Islet of Langerhans (tissue), 1 donor: Measurements from ENCODE around the gene TINAGL1.

Experiments used
- FAIRE-seq: peaks from one replicate; lab custom pipeline; 2011; peaks lifted over from hg19 to GRCh38; lab: Jason Lieb, UNC

TINAGL1 gene, protein sequence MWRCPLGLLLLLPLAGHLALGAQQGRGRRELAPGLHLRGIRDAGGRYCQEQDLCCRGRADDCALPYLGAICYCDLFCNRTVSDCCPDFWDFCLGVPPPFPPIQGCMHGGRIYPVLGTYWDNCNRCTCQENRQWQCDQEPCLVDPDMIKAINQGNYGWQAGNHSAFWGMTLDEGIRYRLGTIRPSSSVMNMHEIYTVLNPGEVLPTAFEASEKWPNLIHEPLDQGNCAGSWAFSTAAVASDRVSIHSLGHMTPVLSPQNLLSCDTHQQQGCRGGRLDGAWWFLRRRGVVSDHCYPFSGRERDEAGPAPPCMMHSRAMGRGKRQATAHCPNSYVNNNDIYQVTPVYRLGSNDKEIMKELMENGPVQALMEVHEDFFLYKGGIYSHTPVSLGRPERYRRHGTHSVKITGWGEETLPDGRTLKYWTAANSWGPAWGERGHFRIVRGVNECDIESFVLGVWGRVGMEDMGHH

DNA sequence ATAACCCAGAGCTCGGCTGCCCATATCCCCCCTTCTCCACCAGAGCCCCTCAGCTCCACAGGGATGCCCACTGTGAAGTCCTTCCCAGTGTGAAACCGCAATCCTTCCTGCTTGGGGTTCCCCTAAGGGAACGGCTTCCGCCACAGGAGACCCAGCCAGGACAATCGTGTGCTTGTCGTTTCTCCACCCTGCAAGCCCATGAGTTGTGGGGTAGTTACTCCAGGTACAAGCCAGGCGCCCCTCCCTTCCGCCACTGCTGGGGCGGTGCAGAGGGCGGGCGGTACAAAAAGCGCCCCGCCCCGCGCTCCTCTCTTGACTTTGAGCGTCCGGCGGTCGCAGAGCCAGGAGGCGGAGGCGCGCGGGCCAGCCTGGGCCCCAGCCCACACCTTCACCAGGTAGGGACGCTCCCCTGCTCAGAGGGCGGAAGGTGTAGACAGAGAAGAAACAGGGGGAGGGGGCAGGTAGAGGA is at the start of gene TINAGL1:
TINAGL1 (plus strand) TSS at position 315 of the 469 bp plus-strand sequence. CDS start 634 bp downstream, outside the sequence.
- no peak for FAIRE-seq

DNA sequence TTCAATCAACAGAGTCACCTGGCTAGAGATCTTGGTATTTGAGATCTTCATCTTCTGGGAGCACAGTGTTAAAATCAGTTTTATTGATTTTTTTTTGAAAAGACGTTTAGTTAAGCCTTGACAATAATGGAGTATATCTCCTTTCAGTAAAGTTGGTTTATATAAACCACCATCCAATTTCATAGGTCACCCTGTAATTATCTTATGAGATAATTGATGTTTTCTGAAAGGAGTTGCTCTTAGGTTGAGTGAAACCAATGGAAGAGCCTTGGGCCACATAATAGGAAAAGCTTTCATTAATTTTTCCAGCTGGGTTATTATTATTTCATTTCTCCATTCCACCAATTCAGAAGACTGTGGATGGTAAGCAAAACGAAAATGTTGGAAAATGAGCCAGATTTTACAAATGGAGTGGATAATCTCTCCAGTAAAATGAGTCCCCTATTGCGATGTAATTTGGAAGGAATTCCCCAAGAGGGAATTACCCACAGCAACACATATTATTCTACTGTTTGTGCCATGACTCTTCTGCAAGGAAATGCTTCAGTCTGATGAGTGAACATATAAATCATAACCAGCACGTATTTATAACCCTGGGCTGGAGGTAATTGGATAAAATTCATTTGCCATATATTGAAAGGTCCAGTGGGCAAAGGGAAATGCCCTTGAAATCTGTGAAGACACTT is 46.2 kb upstream of the TINAGL1 start:
- FAIRE-seq: no peak

DNA sequence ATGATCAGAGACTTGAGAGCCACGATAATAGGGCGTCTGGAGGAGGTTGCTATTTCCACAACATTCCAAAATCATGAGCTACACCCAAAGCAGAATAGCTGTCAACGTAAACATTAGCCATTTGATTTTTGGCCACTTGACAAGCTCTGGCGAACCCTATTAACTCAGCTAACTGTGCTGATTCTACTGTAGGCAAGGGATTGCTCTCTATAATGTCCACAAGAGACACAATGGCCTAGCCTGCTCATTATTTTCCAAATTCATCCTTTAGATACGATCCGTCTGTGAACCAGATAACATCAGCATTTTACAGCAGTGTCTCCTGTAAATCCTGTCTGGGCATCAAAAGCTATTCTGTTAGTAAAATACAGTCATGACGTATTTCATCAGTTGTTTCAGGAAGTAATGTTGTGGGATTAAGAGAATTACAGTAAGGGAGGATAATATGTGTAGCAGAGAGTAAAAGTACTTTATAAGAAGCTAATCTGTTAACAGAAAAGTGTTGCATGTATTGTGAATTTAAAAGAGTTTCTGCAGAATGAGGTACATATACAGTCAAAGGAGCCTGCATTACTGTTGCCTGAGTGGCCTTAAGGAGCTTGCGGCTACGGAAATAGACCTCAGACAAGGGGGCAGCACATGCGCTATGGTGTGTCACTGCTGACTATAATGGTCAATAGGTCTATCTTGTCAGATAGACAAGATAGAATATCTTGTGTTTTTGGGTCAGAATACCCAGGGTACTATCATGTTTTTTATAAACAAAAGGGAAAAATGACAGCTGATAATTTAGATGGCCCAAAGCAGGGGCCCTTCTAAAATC is 44.9 kb upstream of the TINAGL1 start:
- no peak for FAIRE-seq

DNA sequence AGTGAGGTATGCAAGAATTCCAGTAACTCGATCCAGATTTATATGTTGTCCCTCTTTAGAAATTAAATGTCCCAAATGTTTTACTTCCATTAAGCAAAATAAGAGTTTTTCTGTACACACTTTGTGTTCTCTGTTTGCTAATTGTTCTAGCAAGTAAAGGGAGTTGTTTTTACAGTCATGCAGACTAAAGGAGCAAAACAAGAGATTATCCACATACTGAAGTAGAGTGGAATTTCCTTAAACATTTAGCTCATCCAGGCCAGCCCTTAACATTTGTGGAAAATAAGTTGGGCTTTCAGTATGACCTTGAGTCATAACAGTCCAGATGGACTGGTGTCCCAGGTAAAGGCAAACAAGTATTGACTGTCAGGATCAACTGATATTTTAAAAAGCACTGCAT is 44.1 kb upstream of the TINAGL1 start:
- no peak for FAIRE-seq

DNA sequence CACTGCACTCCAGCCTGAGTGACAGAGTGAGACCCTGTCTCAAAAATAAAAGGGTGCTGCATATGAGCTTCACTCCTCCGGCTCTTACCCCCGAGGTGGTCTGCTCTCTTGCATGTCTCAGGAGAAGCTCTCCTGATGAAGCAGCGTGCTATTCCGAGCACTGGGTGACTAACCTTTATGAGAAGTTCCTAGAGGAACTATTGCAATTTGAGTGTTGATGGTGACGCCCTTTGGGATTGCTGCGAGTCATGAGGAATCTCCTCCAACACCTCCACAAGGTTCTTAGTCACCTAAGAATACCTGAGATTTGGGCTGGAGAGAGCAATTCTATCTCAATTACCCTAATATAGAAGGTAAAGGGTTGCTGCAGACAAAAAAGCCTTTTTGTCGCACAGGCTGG is 40.8 kb upstream of the TINAGL1 start:
- FAIRE-seq: no peak

DNA sequence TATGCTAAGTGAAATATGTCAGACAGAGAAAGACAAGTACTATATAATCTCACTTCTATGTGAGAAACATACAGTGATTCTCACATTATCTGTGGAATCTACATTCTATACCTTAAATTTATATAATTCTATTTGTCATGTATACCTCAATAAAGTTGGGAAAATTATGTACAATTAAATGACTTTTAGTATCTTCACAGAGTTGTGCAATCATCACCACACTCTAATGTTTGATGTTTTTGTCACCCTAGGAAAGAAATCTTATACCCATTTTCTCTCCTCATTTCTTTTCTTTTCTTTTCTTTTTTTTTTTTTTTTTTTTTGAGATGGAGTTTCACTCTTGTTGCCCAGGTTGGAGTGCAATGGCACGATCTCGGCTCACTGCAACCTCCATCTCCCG is 37.0 kb upstream of the TINAGL1 start:
- FAIRE-seq: no peak

DNA sequence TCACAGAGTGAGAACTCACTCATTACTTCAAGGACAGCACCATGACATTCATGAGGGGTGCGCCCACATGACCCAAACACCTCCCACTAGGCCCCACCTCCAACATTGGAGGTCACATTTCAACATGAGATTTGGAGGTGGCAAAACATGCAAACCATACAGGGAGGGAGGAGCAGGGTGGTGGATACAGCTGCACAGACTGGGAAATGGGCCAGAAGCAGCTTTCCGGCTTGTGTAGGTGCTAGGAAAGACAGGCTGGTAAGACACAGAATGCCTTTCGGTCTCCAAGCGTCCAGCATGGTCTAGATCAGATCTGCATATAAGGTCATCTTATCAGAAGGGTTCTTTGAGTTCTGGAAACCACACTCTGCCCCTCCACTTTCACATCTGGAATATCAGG is 35.1 kb upstream of the TINAGL1 start:
- FAIRE-seq: no peak

DNA sequence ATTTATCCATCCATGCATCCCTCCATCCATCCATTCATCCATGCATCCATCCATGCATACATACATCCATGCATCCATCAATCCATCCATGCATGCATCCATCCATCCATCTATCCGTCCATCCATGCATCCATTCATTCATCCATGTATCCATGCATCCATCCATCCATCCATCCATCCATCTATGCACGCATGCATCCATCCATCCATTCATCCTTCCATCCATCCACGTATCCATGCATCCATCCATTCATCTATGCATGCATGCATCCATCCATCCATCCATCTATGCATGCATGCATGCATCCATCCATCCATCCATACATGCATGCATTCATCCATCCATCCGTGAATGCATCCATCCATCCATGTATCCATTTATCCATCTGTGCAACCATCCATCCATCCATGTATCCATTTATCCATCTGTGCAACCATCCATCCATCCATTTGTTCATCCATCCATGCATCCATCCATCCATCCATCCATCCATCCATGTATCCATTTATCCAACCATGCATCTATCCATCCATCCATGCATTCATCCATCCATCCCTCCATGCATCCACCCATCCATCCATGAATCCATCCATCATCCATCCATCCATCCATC is 30.3 kb upstream of the TINAGL1 start:
- FAIRE-seq: no peak

DNA sequence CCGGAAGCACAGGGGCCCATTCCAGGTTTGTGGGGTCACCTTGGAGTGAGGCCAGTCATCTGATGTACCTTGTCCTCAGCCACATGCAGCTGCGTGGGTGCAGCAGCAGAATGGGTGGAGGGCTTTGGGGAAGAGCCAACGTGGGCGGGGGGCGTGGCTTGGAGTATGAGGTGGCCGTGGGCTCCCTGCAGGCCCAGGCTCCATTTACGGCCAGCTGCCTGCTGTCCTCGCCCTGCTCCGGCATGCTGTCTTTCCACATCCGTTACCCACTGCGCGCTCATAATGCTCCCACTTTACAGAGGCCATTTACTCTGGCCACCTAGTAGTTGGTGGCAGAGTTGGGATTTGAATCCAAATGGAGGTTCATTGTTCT is 27.8 kb upstream of the TINAGL1 start:
- FAIRE-seq: no peak

DNA sequence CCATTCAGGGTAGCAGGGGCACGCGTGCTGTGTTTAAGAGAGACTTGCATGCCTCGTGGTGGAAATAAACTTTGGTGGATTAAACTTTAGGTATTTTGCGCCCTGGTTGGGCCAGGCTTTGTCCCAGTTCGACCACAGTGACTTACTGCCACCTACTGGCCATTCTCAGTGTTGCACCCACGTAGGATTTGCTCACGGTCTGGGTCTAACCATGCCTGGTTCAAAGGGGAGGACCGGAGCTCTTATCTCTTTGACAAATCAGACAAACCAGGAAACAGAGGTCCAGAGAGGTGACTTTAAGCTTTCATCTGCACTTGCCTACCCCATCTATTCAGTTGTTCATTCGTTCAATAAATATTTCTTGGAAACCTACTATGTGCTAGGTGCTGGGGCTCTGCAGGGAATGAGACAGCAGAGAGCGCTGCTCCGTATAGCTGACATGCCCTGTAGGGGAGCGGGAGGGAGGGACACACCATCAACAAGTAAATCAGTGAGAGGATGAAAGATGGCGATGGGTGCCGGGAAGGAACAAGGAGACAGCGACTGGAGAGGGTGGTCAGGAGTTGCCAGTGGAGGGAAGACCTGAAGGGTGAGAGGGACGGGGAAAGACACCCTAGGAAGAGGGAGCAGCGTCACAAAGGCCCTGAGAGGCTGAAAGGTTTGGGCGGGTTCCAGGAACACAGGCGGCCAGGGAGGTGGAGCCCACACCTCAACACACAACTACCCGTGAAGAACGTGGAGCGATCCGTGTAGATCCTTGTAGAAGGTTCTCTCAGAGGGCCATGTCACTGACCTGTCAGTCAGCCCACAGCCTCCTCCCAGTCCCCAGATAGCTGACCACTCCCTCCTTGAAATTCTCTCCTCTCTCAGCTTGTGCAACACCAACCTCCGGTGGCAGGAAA is 27.2 kb upstream of the TINAGL1 start:
- FAIRE-seq: peak; percentile 79

DNA sequence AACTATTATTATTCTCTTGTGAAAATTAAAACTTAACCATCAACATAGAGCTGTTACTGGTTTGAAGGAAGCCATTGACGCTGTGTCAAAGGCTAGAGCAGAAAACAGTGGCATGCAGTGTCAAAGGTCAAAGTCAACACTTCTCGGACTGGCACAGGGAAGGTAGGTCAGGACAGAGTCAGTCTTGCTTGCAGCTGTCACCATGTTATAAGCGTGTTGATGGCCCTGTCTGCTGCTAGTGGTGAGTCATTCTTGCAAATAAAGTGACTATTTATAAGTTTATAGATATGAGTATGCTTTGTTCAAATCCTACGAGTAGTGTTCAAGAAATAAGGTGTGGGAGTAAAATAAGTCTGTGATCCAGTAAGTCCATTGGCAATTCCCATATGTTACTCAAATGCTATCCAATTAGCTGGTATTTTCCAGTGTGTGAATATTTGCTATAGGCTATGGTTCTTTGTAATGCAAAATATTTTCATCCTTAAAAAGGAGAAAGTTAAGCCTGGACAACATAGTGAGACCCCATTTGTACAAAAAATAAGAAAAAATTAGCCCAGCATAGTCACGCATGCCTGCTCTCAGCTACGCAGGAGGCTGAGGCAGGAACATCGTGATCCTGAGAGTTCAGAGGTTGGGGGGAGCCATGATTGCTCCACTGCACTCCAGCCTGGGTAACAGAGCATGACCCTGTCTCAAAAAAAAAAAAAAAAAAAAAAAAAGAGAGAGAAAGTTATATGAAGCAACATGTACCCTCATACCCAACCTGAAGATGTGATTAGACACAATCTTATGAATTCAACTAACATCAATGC is 26.3 kb upstream of the TINAGL1 start:
- no peak for FAIRE-seq

DNA sequence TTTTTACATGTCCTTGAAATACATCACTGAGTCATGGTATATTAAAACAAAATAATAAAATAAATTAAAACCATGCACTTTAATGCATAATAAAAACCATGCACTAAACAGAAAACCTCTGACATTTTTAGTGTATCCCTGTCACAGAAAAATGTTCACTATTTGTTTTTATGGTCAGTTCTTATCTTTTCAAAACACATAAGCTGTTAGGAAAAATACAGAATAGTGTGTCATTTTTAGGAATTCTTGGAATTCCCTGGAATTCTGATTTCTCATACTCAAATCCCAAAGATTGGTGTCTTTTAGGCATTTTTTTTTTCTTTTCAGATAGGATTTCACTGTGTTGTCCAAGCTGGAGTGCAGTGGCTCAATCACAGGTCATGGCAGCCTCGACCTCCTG is 25.1 kb upstream of the TINAGL1 start:
- FAIRE-seq: no peak

DNA sequence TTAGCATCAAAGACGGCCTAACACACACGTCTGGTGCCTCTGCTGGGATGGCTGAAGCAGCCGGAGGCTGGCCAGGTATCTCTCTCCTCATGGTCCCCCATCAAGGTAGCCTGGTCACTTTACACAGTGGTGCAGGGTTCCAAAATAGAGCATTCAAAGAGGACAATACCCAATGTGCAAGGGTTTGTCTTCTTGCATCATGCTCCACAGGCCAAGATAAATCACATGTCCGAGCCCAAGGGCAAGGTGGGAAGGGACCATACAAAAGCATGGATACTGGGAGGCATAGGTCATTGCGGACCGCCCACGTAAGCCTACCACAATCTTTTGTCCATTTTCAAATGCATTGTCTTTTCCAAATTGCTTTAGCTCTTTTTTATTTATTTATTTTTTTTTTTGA is 23.8 kb upstream of the TINAGL1 start:
- no peak for FAIRE-seq

DNA sequence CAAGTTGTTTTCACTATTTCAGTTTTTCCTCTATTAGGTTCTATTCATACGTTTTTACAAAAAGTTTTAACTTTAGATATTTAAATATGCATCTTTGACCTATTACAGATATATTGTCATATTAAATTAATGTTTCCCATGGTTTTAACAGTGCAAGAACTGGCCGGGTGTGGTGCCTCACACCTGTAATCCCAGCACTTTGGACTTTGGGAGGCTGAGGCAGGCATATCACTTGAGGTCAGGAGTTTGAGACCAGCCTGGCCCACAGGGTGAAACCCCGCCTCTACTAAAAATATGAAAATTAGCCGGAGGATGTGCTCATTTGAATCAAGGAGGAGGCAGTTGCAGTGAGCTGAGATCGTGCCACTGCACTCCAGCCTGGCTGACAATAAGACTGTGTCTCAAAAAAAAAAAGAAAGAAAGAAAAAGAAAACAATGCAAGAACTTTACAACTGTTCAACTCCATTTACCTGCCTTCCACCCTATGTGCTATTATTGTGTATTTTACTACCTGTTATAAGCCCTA is 19.8 kb upstream of the TINAGL1 start:
- FAIRE-seq: no peak

DNA sequence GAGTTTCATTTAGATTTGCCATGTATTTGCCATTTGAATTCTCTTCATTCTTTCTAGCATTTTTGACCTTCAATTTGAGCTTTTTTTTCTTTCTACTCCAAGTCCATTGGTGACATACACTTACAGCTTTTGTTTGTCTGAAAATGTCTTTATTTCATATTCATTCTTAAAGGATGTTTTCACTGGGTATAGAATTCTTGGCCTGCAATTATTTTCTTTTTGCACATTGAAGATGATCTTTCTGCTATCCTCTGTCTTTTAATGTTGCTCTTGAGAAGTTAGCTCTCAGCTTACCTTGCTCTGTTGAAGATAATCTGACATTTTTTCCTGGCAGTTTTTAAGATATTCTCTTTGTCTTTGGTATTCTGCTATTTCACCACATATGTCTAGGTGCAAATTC is 16.6 kb upstream of the TINAGL1 start:
- no peak for FAIRE-seq

DNA sequence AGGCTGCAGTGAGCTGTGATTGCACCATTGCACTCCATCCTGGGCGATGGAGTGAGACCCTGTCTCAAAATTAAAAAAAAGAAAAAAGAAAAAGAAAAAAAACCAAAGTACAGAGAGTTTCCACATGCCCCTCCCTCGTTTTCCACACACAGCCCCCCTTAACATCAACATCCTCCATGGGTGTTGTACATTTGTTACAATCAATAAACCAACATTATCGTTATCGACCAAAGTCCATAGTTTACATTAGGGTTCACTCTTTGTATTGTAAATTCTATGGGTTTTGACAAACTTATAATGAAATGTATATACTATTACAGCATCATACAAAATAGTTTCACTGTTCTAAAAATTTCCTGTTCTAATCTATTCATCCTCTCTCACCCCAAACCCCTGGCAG is 15.9 kb upstream of the TINAGL1 start:
- FAIRE-seq: no peak

DNA sequence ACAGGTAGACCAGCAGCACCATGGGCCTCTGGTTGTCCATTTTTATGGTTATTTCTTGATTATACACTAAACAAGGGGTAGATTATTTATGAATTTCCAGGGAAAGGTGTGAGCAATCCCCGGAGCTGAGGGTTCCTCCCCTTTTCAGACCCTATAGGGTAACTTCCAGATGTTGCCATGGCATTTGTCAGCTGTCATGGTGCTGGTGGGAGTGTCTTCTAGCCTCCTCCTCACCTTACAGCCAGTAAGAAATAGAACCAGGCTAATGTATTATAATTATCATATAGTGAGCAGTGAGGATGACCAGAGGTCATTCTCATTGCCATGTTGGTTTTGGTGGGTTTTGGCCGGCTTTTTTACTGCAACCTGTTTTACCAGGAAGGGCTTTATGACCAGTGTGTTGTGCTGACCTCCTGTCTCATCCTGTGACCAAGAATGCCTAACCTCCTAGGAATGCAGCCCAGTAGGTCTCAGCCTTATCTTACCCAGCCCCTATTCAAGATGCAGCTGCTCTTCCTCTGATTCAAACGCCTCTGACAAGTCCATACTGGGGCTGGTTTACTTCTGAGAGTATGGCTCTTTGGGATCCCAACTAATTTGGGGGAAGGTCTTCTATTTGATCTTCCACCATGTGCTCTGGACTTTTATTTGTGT is 13.5 kb upstream of the TINAGL1 start:
- no peak for FAIRE-seq

DNA sequence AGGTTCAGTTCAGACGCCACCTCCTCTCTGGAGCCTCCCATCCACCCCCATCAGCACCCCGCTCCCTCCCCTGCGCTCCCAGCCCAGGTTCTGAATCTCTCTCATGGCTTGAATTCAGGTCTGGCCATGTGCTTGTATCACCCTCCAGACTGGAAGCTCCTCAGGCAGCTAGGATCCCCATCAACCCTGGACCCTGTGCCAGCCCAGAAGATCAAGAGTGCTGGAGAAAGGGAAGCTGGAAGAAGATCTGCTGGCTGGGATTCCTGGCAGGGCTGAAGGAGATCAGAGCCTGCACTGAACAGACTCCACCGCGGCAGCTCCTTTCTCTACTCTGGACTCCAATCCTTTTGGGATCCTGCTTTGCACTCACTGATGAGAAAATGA is 11.7 kb upstream of the TINAGL1 start:
- FAIRE-seq: no peak

DNA sequence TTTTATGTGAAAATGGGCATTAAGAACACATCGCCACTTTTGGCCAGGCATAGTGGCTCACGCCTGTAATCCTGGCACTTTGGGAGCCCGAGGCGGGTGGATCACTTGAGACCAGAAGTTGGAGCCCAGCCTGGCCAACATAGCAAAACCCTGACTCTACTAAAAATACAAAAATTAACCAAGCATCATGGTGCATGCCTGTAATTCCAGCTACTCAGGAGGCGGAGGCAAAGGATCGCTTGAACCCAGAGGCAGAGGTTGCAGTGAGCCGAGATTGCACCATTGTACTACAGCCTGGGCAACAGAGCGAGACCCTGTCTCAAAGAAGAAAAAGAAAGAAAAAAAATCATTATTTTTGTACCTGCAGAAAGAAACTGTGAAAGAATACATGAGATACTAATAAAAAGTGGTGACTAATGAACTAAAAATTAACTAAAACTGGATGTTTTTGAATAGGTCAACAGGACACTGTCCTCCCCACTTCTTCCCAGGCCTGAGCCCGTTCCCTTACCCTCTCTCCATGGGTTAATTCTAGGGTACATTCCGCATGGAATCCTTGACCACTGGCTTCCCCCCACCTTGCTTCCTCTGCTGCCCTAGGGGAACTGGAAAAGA is 8.3 kb upstream of the TINAGL1 start:
- FAIRE-seq: no peak
